ENCODE results near the gene SPATA19. TPM values are rescaled to one million over a fixed set of nuclear protein-coding genes. Genes with fewer than 3 reads are reported as not detected.

Gene SPATA19
- total and polyA plus RNA-seq, 2 experiments from 2014 or later = not detected

DNA sequence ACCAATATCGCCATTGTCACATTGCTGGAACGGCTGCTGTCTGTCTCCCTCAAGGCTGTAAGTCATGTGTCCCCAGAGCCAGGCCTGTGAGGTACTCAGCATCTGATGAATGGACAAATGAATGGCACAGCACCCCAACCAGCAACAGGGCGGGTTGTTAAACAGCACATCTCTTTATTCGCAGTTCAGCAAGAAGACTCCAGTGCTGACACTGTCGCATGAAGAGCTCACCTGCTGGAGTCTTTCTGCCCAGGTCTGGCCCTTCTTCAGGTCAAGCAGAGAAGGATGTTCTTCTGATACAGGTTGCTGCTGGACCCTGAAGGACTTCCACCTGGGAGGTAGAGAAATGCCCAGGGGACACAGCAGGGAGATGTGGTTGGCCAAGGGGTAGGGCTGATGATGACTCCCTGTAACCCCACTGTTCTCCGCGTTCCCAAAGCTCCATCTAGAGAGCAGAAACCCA lies 4.8 kb downstream of the SPATA19 start:
- no peaks in the 10 kb centered on the region for H3K36me3 Mint-ChIP-seq (ENCODE audit: low read depth)
- H3K4me3 Mint-ChIP-seq = no peak overlapping the region
- no peak for TF ChIP-seq POLR2AphosphoS5 (IDR thresholded peaks at IDR 0.05; ENCODE audit: low read depth)
- no peak for TF ChIP-seq EZH2phosphoT487 (IDR thresholded peaks at IDR 0.05; ENCODE audit: unreplicated experiment)
- no peak for TF ChIP-seq ZNF114 (CRISPR knock-in tag; IDR thresholded peaks at IDR 0.05)
- TF ChIP-seq EZH2 (IDR thresholded peaks at IDR 0.05; ENCODE audit: low read depth, unreplicated experiment) = no peak
- TF ChIP-seq JUNB (IDR thresholded peaks at IDR 0.05; ENCODE audit: unreplicated experiment) = no peak
- TF ChIP-seq, protein P1, sequence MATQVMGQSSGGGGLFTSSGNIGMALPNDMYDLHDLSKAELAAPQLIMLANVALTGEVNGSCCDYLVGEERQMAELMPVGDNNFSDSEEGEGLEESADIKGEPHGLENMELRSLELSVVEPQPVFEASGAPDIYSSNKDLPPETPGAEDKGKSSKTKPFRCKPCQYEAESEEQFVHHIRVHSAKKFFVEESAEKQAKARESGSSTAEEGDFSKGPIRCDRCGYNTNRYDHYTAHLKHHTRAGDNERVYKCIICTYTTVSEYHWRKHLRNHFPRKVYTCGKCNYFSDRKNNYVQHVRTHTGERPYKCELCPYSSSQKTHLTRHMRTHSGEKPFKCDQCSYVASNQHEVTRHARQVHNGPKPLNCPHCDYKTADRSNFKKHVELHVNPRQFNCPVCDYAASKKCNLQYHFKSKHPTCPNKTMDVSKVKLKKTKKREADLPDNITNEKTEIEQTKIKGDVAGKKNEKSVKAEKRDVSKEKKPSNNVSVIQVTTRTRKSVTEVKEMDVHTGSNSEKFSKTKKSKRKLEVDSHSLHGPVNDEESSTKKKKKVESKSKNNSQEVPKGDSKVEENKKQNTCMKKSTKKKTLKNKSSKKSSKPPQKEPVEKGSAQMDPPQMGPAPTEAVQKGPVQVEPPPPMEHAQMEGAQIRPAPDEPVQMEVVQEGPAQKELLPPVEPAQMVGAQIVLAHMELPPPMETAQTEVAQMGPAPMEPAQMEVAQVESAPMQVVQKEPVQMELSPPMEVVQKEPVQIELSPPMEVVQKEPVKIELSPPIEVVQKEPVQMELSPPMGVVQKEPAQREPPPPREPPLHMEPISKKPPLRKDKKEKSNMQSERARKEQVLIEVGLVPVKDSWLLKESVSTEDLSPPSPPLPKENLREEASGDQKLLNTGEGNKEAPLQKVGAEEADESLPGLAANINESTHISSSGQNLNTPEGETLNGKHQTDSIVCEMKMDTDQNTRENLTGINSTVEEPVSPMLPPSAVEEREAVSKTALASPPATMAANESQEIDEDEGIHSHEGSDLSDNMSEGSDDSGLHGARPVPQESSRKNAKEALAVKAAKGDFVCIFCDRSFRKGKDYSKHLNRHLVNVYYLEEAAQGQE (IDR thresholded peaks at IDR 0.05; ENCODE audit: unreplicated experiment) = no peak
- H3K9me3 Mint-ChIP-seq = peaks cover 2% of the 10 kb centered on the region; the same call in 1 of the 3 replicates
- H3K4me1 ChIP-seq (ENCODE audit: insufficient read depth) = no peaks in the 10 kb centered on the region
- H3K36me3 ChIP-seq (ENCODE audit: insufficient read depth) = no peaks in the 10 kb centered on the region
- H4K20me1 ChIP-seq (replicated peaks; ENCODE audit: insufficient read depth) = no peaks in the 10 kb centered on the region
- no peaks in the 10 kb centered on the region for H3K27me3 ChIP-seq (ENCODE audit: insufficient read depth)
- H3K9me2 ChIP-seq (ENCODE audit: insufficient read depth) = no peaks in the 10 kb centered on the region; the same call in 1 of the 2 replicates
- ATAC-seq (no peak), DNase-seq (ENCODE audit: low spot score) (no peak)
- no peak overlapping the region for H3K27ac ChIP-seq (ENCODE audit: low read depth)
- no peak overlapping the region for H3K27ac Mint-ChIP-seq
- H3K4me2 ChIP-seq = no peak overlapping the region
- peaks cover 14% of the 10 kb centered on the region for H3K27me3 Mint-ChIP-seq (ENCODE audit: insufficient read depth, low read depth, poor library complexity)
- no peak overlapping the region for H2AFZ ChIP-seq
- H3K79me2 ChIP-seq (replicated peaks; ENCODE audit: insufficient read depth) = no peaks in the 10 kb centered on the region
- H3F3A ChIP-seq (replicated peaks; ENCODE audit: low read depth) = no peaks in the 10 kb centered on the region
- H3K4me1 Mint-ChIP-seq = peaks cover 5% of the 10 kb centered on the region
- H3K4me3 ChIP-seq = no peak overlapping the region

GRCh38 chr11:133835593-133836548 lies 9.4 kb downstream of the SPATA19 start:
- no peaks in the 10 kb centered on the region for H3K9me2 ChIP-seq (ENCODE audit: insufficient read depth)
- no peaks in the 10 kb centered on the region for H3K4me1 ChIP-seq (ENCODE audit: insufficient read depth)
- no peaks in the 10 kb centered on the region for H4K20me1 ChIP-seq (replicated peaks; ENCODE audit: insufficient read depth)
- H3K36me3 ChIP-seq (ENCODE audit: insufficient read depth) = no peaks in the 10 kb centered on the region
- no peak for ATAC-seq
- H3K4me3 ChIP-seq = no peak overlapping the region
- Mint-ChIP-seq H3K4me1 (peaks cover 10% of the 10 kb centered on the region), H3K27ac (no peak overlapping the region), H3K27me3 (ENCODE audit: insufficient read depth, low read depth, poor library complexity) (peaks cover 36% of the 10 kb centered on the region), H3K36me3 (ENCODE audit: low read depth) (peaks cover 9% of the 10 kb centered on the region), H3K4me3 (no peak overlapping the region), H3K9me3 (peaks cover 24% of the 10 kb centered on the region)
- H2AFZ ChIP-seq = peak overlapping the region; percentile 80; the same call in 1 of the 2 replicates
- no peak overlapping the region for H3K4me2 ChIP-seq
- peaks cover 4% of the 10 kb centered on the region for H3F3A ChIP-seq (replicated peaks; ENCODE audit: low read depth)
- no peak for DNase-seq (ENCODE audit: low spot score)
- H3K27ac ChIP-seq (ENCODE audit: low read depth) = no peak overlapping the region
- no peaks in the 10 kb centered on the region for H3K27me3 ChIP-seq (ENCODE audit: insufficient read depth)
- no peaks in the 10 kb centered on the region for H3K79me2 ChIP-seq (replicated peaks; ENCODE audit: insufficient read depth)
- TF ChIP-seq ZNF331 (CRISPR knock-in tag; IDR thresholded peaks at IDR 0.05; ENCODE audit: low read depth) (no peak), STAT1 (IDR thresholded peaks at IDR 0.05; ENCODE audit: unreplicated experiment) (no peak), NANOG (IDR thresholded peaks at IDR 0.05; ENCODE audit: borderline replicate concordance) (no peak), EZH2phosphoT487 (IDR thresholded peaks at IDR 0.05; ENCODE audit: unreplicated experiment) (no peak), ZNF114 (CRISPR knock-in tag; IDR thresholded peaks at IDR 0.05) (no peak), ZNF462 (CRISPR knock-in tag; IDR thresholded peaks at IDR 0.05) (no peak), EZH2 (IDR thresholded peaks at IDR 0.05; ENCODE audit: low read depth, unreplicated experiment) (no peak)
